Measurements from ENCODE around the gene ISM1.

The ISM1 gene

GRCh38 chr20:13259921-13260320, 38.8 kb downstream of the ISM1 start:
- no peak for DNase-seq

DNA sequence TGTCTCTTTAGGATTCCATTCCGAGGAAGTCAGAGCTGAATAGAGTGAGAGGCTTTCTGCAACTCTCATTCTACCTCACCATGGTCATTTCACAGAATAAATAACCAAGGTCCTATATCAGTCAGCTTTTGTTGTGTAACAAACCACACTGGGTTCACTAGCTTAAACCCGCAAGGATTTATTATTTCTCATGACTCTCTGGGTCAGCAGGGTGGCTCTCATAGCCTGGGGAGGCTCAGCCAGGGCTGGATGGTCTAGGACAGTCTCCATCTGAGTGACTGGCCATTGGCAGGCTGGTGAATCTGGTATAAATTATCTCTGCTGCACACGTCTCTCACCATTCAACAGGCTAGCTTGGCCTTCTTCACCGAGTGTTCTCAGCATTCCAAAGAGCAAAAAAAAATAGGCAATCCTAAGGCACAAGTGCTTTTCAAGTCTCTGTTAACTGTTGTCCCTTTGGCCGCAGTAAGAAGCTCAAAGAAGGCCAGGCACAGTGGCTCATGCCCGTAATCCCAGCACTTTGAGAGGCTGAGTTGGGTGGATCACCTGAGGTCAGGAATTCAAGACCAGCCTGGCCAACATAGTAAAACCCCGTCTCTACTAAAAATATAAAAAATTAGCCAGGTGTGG, 39.7 kb downstream of the ISM1 start:
- no peak for DNase-seq

DNA sequence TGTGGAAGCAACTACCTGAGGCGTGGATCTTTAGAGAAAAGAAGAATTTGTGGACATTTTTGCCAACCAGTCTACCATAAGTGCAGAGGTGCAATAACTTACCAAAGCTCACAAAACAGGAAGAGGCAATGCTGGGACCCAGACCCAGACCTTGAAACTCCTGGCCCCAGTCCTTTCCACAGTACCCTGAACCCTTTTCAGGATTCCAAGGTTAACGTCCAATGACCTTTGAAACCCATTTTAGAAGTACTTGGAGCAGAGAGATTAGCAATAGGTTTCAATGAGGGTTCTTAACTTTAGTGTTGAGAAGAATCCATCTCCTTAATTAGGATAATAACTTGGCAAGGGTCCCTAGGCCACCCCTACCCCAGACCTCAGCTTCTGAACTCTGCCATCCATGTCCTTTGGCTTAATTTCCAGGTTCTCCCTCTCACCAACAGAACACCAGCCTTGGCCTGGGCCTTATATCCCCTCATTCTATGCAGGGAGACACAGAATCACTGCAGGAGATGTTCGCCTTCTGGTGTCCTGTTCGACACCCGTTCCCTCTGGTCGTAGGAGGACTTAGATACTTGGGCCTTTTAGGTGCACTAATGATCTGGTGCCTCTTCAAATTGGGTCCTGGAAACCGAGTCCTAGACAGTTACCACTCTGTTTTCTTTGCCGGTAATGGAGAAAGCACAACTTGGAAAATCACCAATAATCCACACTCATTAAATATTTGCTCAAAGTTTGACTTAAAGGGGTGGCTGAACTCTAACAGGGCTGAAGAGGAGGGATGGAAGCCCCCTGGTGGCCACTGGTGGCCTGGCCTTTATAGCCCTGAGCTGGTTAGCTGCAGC, 40.6 kb downstream of the ISM1 start:
- DNase-seq, result peak; percentile 52 to 71

DNA sequence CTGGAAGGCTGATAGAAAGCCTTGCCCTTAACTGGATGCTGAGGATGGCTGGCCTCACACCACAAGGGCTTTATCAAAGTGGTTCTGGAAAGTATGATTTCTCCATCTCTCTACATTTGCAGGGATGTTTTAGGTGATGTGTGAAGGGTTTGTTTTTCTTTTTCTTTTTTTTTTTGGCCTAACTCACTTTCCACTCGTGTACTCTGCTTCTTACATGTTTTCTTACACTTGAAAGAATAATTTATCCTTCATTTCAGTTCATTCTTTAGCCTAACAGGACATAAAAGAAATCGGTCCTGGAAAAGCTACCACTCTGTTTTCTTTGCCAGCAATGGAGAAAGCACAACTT, 41.2 kb downstream of the ISM1 start:
- no peak for DNase-seq

DNA sequence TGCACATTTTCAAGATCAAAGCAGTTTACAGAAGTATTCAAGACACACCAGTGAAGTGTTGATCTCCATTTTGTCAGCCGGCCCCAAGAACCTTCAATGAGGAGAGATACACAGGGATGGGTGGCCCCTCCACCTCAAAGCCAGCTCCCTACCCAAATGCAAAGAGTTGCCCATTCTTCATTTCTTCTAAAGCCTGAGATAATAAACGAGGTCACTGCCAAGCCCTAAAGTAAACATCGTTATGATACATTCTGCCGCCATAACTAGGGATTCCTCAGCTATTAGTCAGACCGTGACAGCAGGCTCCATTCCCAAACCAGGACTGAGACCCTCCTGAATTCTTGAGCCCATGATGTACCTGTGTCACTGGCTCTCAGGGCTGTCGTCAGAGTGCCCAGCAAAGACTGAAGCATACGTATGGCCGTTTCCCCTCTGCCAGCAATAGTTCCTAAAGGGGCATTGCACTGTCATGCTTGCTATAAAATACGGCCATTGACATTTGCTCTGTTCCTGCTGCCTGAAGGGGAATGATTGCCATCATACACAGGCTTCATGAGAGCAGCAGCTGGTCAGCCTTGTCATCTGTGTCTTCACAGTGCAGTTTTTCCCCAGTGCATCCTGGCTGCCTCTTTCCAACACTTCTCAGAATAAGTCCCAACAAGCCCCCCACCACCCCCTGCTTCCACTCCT, 41.7 kb downstream of the ISM1 start:
- no peak for DNase-seq

GRCh38 chr20:13263451-13263850, 42.4 kb downstream of the ISM1 start:
- DNase-seq, result no peak

GRCh38 chr20:13264907-13265306, 43.8 kb downstream of the ISM1 start:
- no peak for DNase-seq

GRCh38 chr20:13265941-13266340, 44.9 kb downstream of the ISM1 start:
- DNase-seq, result no peak

- no peak for DNase-seq
These were observed 46.2 kb downstream of the ISM1 start for GRCh38 chr20:13267231-13267630.

- no peak for DNase-seq
These were observed 47.9 kb downstream of the ISM1 start for GRCh38 chr20:13268953-13269352.

DNA sequence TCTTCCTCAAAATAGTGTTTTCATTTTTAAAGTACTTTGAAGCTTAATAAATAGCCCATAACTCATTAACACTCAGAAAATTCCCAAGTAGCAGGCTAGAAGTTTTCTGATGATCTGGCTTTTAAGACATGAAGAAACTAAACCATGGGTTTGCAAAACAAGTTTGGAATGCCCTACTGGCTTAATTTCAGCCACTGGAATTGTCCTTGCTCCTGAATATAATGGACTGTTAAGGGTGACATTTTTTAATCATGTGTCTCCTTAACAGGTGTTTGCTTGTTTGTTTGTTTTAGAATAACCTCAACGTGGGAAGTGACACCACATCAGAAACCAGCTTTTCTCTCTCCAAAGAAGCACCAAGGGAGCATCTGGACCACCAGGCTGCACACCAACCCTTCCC, 49.1 kb downstream of the ISM1 start:
- DNase-seq, result no peak

DNA sequence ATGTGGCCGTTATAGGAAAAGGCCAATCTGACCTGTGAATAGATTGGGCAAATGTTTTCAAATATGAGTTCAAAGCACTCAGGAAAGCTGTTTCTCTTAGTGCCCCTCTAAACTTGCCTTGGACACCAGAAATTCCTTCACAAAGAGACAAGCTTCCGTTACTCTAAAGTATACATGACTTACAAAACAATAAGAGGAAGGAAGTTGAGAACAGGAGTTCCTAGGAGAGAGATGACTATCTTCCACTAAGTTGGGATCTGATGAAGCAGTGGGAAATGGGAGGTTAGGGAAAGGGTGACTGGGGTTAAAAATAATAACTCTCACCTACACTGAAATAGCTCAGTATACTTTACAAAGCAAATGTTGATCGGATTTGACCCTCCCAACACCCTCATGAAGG, 50.0 kb downstream of the ISM1 start:
- no peak for DNase-seq

DNA sequence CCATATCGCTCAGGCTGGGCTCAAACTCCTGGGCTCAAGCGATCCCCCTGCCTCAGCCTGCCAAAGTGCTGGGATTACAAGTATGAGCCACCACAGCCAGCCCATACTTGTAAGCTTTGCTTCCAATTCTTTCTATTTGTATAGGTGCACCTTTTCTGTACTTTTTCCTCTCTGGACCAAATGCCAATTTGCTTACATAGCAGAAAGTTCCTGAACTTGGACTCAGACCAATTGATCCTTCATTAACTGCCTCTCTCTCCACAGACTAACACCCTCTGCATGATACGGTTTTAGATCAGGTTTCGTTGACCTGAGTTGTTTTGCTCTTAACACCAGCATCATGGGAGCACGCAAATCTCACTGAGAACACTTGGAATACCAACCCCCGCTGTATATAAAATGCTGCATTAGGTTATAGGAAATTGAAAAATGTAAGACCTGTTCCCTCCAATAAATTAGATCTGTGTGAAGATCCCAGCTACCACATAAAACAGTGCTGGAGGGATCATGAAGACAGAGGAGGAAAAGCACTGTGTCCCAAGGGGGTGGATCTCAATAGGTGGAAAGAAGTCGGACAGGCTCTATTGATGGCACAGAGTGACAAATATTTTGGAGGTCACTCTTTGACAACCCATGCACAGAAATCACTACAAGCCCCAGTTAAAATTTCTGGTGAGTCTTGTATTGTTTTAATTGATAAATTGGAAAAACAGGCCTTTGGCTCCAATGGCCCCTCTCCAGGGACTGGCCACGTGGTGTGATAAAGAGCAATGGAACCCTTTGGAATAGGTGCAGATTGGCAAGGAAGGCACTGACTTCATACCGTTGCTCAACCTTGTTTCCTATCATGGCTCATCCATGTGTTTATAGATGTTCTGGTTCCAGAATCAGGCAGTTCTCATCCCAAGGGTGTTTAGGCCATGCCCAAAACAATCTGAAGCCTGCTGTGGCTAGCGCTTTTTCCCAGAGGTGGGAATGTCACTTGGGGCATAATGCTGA, 51.2 kb downstream of the ISM1 start:
- DNase-seq, result no peak

- no peak for DNase-seq
These were observed 53.3 kb downstream of the ISM1 start for GRCh38 chr20:13274275-13274861.

DNA sequence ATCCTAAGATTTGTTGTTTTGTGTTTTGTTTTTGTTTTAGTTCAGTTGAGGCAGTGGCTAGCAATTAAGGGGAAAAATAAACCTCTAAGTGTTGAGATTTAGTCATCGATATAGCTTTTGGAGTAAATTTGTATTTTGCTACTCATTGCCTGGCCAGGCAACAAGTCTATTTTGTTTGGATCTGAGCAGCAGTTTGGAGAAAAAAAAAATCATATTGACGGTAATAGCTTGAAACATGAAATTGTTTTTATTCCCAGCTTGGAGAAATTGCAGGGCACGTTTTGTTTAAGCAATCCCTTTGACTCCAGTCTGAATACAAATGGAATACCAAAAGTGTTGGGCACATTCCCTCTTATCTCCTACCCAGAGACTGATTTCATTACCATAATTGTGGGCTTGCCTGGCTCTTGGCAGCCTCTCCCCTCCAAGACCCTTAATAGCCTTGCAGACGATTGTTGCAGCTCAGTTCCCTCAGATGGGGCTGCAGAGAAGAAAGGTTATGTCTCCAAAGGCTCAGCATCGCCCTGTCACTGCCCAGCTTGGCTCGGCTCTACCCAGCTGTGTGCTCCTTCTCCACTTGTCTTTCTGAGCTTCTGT, 56.0 kb downstream of the ISM1 start:
- no peak for DNase-seq

- DNase-seq, result no peak
These were observed 56.7 kb downstream of the ISM1 start for GRCh38 chr20:13277663-13278295.

DNA sequence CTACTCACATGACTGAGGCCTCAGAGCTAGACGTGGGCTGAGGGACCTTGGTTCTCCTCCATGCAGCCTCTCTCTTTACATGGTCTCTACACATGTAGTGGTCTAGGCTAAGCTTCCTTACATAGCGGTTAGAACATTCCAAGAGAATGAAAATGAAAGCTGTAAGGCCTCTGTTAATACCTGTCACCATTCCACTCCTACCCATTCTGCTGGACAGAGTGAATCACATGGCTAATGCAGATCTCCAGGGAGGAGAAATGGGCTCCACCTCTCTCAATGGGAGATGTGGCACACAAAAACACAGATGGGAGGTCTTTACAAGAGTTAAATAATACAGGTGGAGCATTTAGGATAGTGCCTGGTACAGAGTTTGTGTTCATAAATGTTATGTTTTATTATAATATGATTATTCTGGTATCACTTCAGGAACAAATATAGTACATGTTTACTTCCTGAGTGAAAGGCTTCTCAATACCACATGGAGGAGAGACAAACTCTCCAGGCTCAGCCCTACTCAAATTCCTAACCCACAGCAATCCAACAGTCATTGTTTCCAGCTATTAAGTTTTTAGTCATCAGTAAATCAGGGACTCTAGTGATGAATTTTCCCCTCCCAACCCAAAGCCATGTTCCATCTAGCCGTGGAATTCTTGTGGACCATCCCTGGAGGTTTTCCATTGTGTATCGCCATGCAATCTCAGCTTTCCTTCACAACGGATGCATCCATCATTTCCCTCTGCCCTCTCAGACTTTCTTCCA, 57.9 kb downstream of the ISM1 start:
- DNase-seq, result no peak

GRCh38 chr20:13280609-13281324, 59.7 kb downstream of the ISM1 start:
- DNase-seq, result no peak

- no peak for DNase-seq
These were observed 63.1 kb downstream of the ISM1 start for GRCh38 chr20:13283869-13284829.
